GM06990 (cell line): ENCODE data around the gene KRTAP9-7.

ENCODE experiments used
- DNase-seq: peaks from one replicate; pipeline ENCODE4 v3.0.0-alpha.2; 2011; ENCODE audit not compliant: insufficient read length; ENCODE audit errors: extremely low read depth
- H3K27me3 ChIP-seq: replicated peaks from 2 replicates; pipeline ENCODE4 v1.6.0; 2011; ENCODE audit warnings: low read length; ENCODE audit not compliant: control insufficient read depth, insufficient read depth
- H3K36me3 ChIP-seq: 2 replicates; pipeline ENCODE4 v1.5.1; 2011; ENCODE audit warnings: low read length; ENCODE audit not compliant: control insufficient read depth, insufficient read depth
- H3K4me3 ChIP-seq: replicated peaks from 2 replicates; pipeline ENCODE4 v1.5.1; 2011; ENCODE audit warnings: low read depth, mild to moderate bottlenecking, control low read depth, low read length
- TF ChIP-seq, protein P1 (sequence below): IDR thresholded peaks from 2 replicates; pipeline ENCODE4 v1.5.1; 2011; ENCODE audit warnings: low read length, control low read depth, mild to moderate bottlenecking, inconsistent platforms; ENCODE audit not compliant: insufficient read depth, poor library complexity, severe bottlenecking

The KRTAP9-7 gene

GRCh38 chr17:41325611-41326010 lies 50.1 kb downstream of the KRTAP9-7 start:
- Histone ChIP-seq H3K27me3 (no peaks in the 10 kb centered on the region; the same call in 1 of the 2 replicates), H3K4me3 (no peak overlapping the region), H3K36me3 (no peaks in the 10 kb centered on the region)
- DNase-seq, result no peak
- TF ChIP-seq, protein P1, sequence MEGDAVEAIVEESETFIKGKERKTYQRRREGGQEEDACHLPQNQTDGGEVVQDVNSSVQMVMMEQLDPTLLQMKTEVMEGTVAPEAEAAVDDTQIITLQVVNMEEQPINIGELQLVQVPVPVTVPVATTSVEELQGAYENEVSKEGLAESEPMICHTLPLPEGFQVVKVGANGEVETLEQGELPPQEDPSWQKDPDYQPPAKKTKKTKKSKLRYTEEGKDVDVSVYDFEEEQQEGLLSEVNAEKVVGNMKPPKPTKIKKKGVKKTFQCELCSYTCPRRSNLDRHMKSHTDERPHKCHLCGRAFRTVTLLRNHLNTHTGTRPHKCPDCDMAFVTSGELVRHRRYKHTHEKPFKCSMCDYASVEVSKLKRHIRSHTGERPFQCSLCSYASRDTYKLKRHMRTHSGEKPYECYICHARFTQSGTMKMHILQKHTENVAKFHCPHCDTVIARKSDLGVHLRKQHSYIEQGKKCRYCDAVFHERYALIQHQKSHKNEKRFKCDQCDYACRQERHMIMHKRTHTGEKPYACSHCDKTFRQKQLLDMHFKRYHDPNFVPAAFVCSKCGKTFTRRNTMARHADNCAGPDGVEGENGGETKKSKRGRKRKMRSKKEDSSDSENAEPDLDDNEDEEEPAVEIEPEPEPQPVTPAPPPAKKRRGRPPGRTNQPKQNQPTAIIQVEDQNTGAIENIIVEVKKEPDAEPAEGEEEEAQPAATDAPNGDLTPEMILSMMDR, result no peak
